ENCODE results near the gene YAP1.
"Not testable (repeated sequence)": the region's sequence is repeated elsewhere in the genome, so short reads cannot be mapped to it uniquely, and the experiment has no call there.

Gene YAP1

GRCh38 chr11:102244681-102245409, 134.6 kb downstream of the YAP1 start:
- DNase-seq = no peak

- no peak for DNase-seq
Observed at GRCh38 chr11:102251423-102251822, 141.2 kb downstream of the YAP1 start.

- DNase-seq = no peak
Observed at GRCh38 chr11:102252339-102252891, 142.2 kb downstream of the YAP1 start.

GRCh38 chr11:102253020-102253715, 142.9 kb downstream of the YAP1 start:
- no peak for DNase-seq

- peak; percentile 43 for DNase-seq
Observed at GRCh38 chr11:102254047-102254446, 143.8 kb downstream of the YAP1 start.

GRCh38 chr11:102256251-102256650, 146.0 kb downstream of the YAP1 start:
- no peak for DNase-seq

- no peak for DNase-seq
Observed at GRCh38 chr11:102260241-102260640, 150.0 kb downstream of the YAP1 start.

- DNase-seq = no peak
Observed at GRCh38 chr11:102263379-102264003, 153.2 kb downstream of the YAP1 start.

- not testable (repeated sequence) for DNase-seq
Observed at GRCh38 chr11:102264704-102265103, 154.5 kb downstream of the YAP1 start.

- DNase-seq = no peak
Observed at GRCh38 chr11:102266099-102266498, 155.9 kb downstream of the YAP1 start.

GRCh38 chr11:102267609-102268008, 157.4 kb downstream of the YAP1 start:
- DNase-seq = no peak

GRCh38 chr11:102268083-102268984, 158.1 kb downstream of the YAP1 start:
- DNase-seq = peak; percentile 85

- no peak for DNase-seq
Observed at GRCh38 chr11:102268985-102269470, 158.8 kb downstream of the YAP1 start.

GRCh38 chr11:102269927-102270326, 159.7 kb downstream of the YAP1 start:
- DNase-seq = no peak

GRCh38 chr11:102272047-102272824, 162.0 kb downstream of the YAP1 start:
- DNase-seq = no peak

GRCh38 chr11:102274628-102275027, 164.4 kb downstream of the YAP1 start:
- no peak for DNase-seq

GRCh38 chr11:102276362-102276761, 166.1 kb downstream of the YAP1 start:
- no peak for DNase-seq

- no peak for DNase-seq
Observed at GRCh38 chr11:102276783-102277182, 166.5 kb downstream of the YAP1 start.

- DNase-seq = no peak
Observed at GRCh38 chr11:102279641-102280170, 169.5 kb downstream of the YAP1 start.

- DNase-seq = no peak
Observed at GRCh38 chr11:102280245-102280833, 170.1 kb downstream of the YAP1 start.

All from hematopoietic multipotent progenitor cell treated with erythropoietin and hydrocortisone succinate and interleukin-3 and kit ligand, for 8 days (in vitro differentiated cells).